ENCODE results near the gene SLC9A9.

GRCh38 chr3:143483214-143483613 is 365.1 kb downstream of the SLC9A9 start:
- no peak for TF ChIP-seq POLR2A (IDR thresholded peaks at IDR 0.05)
- TF ChIP-seq, protein P1, sequence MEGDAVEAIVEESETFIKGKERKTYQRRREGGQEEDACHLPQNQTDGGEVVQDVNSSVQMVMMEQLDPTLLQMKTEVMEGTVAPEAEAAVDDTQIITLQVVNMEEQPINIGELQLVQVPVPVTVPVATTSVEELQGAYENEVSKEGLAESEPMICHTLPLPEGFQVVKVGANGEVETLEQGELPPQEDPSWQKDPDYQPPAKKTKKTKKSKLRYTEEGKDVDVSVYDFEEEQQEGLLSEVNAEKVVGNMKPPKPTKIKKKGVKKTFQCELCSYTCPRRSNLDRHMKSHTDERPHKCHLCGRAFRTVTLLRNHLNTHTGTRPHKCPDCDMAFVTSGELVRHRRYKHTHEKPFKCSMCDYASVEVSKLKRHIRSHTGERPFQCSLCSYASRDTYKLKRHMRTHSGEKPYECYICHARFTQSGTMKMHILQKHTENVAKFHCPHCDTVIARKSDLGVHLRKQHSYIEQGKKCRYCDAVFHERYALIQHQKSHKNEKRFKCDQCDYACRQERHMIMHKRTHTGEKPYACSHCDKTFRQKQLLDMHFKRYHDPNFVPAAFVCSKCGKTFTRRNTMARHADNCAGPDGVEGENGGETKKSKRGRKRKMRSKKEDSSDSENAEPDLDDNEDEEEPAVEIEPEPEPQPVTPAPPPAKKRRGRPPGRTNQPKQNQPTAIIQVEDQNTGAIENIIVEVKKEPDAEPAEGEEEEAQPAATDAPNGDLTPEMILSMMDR (IDR thresholded peaks at IDR 0.05), result no peak
